CD4-positive, alpha-beta T cell treated with Interleukin-4 for 1 hour (primary cell): ENCODE data around the gene TSPAN15.
"Not testable (repeated sequence)": the region's sequence is repeated elsewhere in the genome, so short reads cannot be mapped to it uniquely, and the experiment has no call there.

Experiments
- DNase-seq, 2 donors: peaks; one replicate each; pipeline ENCODE4 v3.0.0-alpha.2; 2020 to 2022

The TSPAN15 gene

DNA sequence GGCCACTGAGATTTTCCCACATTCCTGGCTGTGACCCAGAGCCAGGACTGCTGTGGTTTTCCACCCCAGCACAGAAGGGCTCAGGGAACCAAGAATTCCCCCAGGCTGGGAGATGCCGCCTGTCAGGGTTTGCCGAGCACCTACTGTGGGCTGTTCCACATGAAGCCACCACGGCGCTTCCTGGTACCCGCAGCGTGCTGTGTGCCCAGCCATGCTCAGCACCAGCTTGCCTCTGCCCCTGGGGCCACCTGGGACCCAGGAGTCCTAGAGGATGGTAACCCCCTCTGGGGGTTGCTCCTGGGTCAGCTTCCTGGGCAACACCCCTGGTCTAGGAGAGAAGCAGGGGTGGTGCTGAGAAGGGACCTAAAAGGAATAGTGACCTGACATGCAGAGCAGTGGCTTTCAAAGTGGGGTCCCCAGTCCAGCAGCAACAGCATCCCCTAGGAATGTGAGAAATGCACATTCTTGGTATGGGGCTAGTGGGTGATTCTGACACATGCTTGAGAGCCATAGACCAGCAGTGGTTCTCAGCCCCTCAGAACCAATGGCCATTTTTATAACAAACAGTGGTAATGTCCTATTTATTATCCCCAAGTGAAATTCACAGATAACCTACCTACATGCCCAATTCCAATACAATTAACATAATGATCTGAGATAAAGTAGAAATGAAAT, 53.4 kb downstream of the TSPAN15 start:
- DNase-seq = no peak

- DNase-seq = no peak
Observed at GRCh38 chr10:69505636-69506318, 54.5 kb downstream of the TSPAN15 start.

- DNase-seq = no peak
Observed at GRCh38 chr10:69506487-69506833, 55.2 kb downstream of the TSPAN15 start.

DNA sequence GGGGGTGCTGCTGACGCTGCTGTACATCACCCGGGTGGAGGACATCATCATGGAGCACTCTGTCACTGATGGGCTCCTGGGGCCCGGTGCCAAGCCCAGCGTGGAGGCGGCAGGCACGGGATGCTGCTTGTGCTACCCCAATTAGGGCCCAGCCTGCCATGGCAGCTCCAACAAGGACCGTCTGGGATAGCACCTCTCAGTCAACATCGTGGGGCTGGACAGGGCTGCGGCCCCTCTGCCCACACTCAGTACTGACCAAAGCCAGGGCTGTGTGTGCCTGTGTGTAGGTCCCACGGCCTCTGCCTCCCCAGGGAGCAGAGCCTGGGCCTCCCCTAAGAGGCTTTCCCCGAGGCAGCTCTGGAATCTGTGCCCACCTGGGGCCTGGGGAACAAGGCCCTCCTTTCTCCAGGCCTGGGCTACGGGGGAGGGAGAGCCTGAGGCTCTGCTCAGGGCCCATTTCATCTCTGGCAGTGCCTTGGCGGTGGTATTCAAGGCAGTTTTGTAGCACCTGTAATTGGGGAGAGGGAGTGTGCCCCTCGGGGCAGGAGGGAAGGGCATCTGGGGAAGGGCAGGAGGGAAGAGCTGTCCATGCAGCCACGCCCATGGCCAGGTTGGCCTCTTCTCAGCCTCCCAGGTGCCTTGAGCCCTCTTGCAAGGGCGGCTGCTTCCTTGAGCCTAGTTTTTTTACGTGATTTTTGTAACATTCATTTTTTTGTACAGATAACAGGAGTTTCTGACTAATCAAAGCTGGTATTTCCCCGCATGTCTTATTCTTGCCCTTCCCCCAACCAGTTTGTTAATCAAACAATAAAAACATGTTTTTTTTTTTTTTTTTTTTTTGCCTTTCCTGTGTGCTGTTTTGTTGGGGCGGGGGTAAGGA, 55.8 kb downstream of the TSPAN15 start:
- DNase-seq = peak in 1 of 2 donors; percentile 63

DNA sequence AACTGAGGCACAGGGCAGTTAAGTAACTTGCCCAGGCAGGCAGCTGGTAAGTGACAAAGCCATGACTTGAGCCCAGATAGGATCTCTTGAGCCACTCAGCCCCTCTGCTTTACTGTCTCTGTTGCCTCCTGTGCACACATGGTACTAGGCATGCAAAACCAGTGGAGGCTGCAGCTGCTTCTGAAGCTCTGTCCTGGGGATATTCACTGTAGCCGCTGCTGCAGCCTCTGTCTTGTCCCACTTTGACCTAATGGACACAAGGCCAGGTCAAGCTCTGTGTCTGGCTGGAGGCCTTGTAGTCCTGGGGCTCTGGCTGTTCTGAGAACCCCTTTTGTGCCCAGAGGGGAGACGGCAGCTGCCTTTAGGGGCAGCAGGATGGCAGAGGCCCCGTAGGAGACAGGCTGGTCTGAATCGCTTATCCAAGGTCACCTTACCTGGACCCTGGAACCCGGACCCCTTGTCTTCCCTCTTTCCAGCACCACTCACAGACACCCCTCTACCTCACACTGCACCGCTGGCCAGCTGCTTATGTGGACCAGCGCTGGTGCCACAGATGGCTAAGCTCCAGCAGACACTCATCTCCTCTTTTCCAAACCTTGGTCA, 57.6 kb downstream of the TSPAN15 start:
- DNase-seq = no peak

DNA sequence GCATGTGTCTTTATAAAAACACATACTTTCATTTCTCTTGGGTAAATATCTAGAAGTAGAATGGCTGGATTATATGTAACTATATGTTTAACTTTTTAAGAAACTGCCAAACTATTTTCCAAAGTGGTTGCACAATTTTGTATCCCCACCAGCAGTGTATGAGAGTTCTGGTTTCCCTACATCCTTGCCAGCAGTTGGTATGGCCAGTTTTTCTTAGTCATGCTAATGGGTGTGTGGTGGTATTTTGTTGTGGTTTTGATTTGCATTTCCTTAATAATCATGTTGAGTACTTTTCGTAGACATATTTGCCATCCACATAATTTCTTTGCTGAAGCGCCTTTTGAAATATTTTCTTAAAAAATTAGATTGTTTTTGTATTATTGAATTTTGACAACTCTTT, 61.6 kb downstream of the TSPAN15 start:
- DNase-seq = no peak

GRCh38 chr10:69513617-69514016, 62.4 kb downstream of the TSPAN15 start:
- no peak for DNase-seq

GRCh38 chr10:69515699-69516259, 64.5 kb downstream of the TSPAN15 start:
- DNase-seq = peak; percentile 75 to 81

DNA sequence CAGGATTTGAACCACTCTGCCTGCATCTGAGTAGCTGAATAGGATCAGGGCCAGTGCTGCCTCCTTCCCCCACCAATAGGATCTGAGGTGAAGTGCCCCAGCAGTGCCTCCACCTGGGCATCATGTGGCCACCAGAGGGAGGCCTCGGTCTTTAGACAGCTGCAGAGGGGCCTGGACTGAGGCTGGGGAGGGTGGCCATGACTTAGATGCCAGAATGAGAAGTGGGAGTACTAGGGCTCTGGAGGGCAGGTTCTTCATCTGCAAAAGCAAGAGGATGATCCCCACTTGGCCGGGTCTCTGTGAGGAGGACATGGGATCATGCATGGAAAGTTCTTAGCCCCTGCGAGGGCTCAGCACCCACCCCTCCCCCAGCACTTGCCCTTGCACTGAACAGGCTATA, 65.1 kb downstream of the TSPAN15 start:
- DNase-seq = peak in 1 of 2 donors; percentile 17

- no peak for DNase-seq
Observed at GRCh38 chr10:69516796-69517195, 65.5 kb downstream of the TSPAN15 start.

DNA sequence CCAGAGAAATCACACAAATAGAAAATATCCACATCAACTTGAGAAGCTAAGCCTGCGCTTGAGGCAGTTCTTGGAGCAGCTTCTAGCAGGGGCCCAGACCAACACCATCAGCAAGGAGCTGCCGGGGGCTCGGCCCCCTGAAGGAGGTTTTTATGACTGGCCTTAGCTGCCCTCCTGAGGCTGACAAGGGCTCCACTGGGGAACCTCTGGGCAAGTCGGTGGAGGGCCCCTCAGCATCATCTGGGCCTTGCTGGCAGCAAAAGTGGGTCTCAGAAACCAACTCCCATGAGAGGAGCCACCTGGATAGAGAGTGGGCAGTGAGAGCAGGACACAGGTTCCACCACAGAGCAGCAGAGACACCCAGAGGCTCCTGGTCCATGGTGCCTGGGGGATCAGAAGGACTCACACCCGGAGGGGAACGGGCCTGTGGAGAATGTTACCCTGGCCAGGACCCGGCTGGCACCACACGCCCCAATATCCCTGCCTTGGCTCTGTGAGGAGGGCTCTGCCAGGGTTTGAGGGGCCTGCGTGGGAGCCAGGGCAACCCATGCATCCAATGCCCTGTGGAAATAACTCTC, 66.1 kb downstream of the TSPAN15 start:
- DNase-seq = no peak

DNA sequence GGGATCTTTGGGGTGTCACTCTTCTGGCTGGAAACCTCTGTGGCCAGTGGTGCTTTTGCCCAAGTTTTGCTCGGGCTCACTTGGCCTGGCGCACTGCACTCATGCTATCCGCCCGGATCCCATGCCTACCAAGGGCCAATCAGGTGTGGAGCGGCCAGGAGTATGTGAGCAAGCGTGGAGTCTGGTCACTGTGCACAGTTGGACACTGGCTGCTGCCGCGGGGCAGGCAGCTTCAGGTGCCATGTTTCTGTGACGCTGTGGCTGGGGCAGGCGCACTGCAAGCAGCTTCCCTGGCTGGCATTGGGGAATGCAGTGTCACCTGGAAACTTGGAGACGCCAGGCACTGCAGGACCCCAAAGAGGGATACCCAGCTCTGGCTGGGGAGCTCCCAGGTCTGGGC, 76.7 kb downstream of the TSPAN15 start:
- no peak for DNase-seq

GRCh38 chr10:69533658-69534057, 82.4 kb downstream of the TSPAN15 start:
- DNase-seq = no peak

DNA sequence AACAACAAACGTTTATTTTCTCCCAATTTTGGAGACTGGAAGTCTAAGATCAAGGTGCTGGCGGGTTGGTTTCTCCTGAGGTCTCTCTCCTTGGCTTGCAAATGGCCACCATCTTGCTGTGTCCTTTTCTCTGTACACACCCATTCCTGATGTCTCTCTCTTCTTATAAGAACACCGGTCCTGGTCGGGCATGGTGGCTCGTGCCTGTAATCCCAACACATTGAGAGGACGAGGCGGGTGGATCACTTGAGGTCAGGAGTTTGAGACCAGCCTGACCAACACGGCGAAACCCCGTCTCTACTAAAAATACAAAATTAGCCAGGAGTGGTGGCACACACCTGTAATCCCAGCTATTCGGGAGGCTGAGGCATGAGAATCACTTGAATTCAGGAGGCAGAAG, 85.3 kb downstream of the TSPAN15 start:
- not testable (repeated sequence) for DNase-seq

DNA sequence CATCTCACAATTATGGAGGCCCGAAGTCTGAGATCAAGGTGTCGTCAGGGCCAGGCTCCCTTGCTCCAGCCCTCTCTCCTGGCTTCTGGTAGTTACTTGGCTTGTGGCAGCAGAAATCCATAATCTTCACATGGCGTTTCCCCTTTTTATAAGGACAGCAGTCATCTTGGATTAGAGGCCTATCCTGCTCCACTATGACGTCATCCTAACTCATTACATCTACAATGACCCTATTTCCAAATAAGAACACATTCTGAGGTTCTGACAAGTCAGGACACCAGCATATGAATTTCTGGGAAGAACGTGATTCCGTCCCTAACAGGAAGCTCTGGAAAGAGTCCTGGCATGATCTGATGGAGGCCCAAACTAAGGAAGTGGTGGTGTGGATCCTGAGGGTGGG, 86.2 kb downstream of the TSPAN15 start:
- DNase-seq = no peak

DNA sequence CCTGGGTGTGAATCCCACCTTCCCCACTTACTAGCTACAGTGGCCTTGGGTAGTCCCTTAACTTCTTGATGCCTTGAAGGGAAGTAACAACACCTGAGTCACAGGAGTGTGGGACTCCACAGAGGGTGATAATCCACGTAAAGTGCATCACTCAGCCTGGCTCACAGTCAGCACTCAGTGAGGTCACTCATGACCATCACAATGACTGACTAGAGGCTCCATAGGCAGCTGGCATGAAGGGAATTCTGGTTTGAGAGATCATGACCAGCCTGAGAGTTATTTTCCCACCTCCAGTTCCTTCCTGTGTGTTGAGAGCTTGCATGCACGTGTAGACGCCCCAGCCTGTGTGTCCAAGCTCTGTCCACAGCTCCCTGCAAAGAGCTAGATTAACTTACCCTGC, 87.2 kb downstream of the TSPAN15 start:
- no peak for DNase-seq

- DNase-seq = no peak
Observed at GRCh38 chr10:69541463-69541862, 90.2 kb downstream of the TSPAN15 start.

DNA sequence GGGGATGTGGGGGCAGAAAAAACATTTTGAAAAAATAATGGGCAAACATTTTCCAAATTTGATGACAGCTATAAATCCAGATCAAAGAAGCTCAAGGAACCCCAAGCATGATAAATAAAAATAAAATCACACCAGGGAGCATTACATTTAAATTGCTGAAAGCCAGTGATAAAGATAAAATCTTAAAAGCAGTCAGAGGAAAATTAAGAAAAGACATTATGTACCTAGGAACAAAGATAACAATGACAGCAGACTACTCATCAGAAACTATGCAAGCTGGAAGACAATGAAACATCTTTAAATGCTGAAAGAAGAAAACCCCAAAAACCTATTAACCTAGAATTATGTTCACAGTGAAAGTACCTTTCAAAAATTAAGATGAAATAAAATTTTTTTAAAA, 98.7 kb downstream of the TSPAN15 start:
- no peak for DNase-seq

- DNase-seq = no peak
Observed at GRCh38 chr10:69552268-69552667, 101.0 kb downstream of the TSPAN15 start.

GRCh38 chr10:69553328-69553727, 102.1 kb downstream of the TSPAN15 start:
- DNase-seq = no peak

DNA sequence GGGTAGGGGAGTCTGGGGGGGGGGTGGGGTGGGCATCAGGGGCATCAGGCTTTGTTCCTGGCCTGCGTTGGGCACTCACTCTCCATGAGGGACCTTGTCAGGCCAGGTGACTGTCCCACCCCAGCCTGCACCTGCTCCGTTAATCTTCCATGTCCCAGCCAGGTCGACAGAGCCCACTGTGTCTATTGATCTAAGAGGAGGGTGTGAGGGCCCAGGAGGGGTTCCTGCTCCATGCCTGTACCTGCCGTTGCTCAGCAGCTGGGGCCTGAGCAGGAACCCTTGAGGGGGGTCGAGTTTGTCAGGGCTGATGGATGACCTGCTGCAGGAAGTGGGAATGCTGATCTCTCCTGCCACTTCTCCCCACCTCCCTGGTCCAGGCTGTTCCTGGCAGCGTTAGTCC, 103.3 kb downstream of the TSPAN15 start:
- no peak for DNase-seq
